Panc1 (cell line): Measurements from ENCODE around the gene SLC17A6. TPM values are rescaled to one million over a fixed set of nuclear protein-coding genes. Genes with fewer than 3 reads are reported as not detected.

Source experiments
- ATAC-seq: fragments of 200-7000 bp; cut with Tn5 transposase; 2 replicates; pipeline ENCODE4 v1.9.1; 2020; ENCODE audit warnings: mild to moderate bottlenecking, moderate library complexity
- BruUV-seq: library from RNA; stranded (reverse); fragments of 400-500 nt; replicated peaks from 2 replicates; lab custom pipeline; 2021; lab: Mats Ljungman, UMichigan
- CTCF ChIA-PET: fragments of 300-600 bp; sonication (Branson Sonifier 250); formaldehyde crosslinking; loops from one replicate; lab custom pipeline; 2022; ENCODE audit warnings: antibody characterized with exemption; lab: Charles Lee
- POLR2A ChIA-PET: fragments of 300-600 bp; sonication (Branson Sonifier 250); formaldehyde crosslinking; loops from one replicate; lab custom pipeline; 2022; ENCODE audit warnings: antibody characterized with exemption; lab: Charles Lee
- DNase-seq: peaks from one replicate; pipeline ENCODE4 v3.0.0-alpha.2; 2010; ENCODE audit warnings: low read depth, low spot score
- H3K27ac ChIP-seq: 2 replicates; pipeline ENCODE4 v1.5.1; 2011; ENCODE audit warnings: mild to moderate bottlenecking, low read length, inconsistent platforms
- H3K27me3 ChIP-seq: fragments of 200-500 bp; sonication (Bioruptor generic); 2 replicates; pipeline ENCODE4 v1.6.0; 2014; ENCODE audit warnings: low read length, inconsistent platforms; ENCODE audit not compliant: control insufficient read depth, insufficient read depth
- H3K36me3 ChIP-seq: fragments of 200-500 bp; sonication (Bioruptor generic); 2 replicates; pipeline ENCODE4 v1.5.1; 2014; ENCODE audit warnings: inconsistent platforms, mild to moderate bottlenecking, low read length, moderate library complexity; ENCODE audit not compliant: control insufficient read depth, insufficient read depth
- H3K4me1 ChIP-seq: 2 replicates; pipeline ENCODE4 v1.5.1; 2011; ENCODE audit warnings: inconsistent platforms, mild to moderate bottlenecking, low read length, moderate library complexity; ENCODE audit not compliant: control insufficient read depth, insufficient read depth
- H3K4me3 ChIP-seq, 2 experiments: 2 replicates each; pipeline ENCODE4 v1.5.1; 2011 to 2012; ENCODE audit warnings: low read depth in 2 of 2, low read length in 2 of 2, mild to moderate bottlenecking in 2 of 2, inconsistent platforms in 1 of 2, moderate library complexity in 1 of 2
- H3K9me3 ChIP-seq: fragments of 200-500 bp; sonication (Bioruptor generic); 2 replicates; pipeline ENCODE4 v1.5.1; 2014; ENCODE audit warnings: low read depth, mild to moderate bottlenecking, inconsistent platforms, low read length, moderate library complexity; ENCODE audit not compliant: control insufficient read depth, insufficient read depth
- CTCF ChIP-seq: fragments of 450-650 bp; IDR thresholded peaks from 2 replicates; pipeline ENCODE4 v1.5.1; 2017; ENCODE audit warnings: mild to moderate bottlenecking
- POLR2AphosphoS5 ChIP-seq: IDR thresholded peaks from 2 replicates; pipeline ENCODE4 v1.6.1; 2012; ENCODE audit warnings: mild to moderate bottlenecking, low read depth, low read length, moderate library complexity
- REST ChIP-seq, 2 experiments: IDR thresholded peaks; 2 replicates each; pipeline ENCODE4 v1.6.1; 2011 to 2012; ENCODE audit warnings: low read depth in 2 of 2, control low read depth in 1 of 2, low read length in 1 of 2, mild to moderate bottlenecking in 1 of 2, moderate library complexity in 1 of 2; ENCODE audit not compliant: insufficient read depth in 1 of 2
- SIN3A ChIP-seq: IDR thresholded peaks from 2 replicates; pipeline ENCODE4 v1.6.1; 2012; ENCODE audit warnings: low read depth, mild to moderate bottlenecking, low read length, moderate library complexity, borderline replicate concordance; ENCODE audit not compliant: insufficient read depth
- TCF7L2 ChIP-seq: IDR thresholded peaks from 2 replicates; pipeline ENCODE4 v1.6.1; 2011; ENCODE audit warnings: mild to moderate bottlenecking, low read depth, low read length, inconsistent platforms
- in situ Hi-C: cut with HindIII; loops from 2 replicates; pipeline ENCODE4 v1.10.0; 2016; ENCODE audit warnings: low sequenced_read_pairs, low pct_unique_long_range_greater_than_20kb
- intact Hi-C: fragments of 100-400 bp; cut with micrococcal nuclease; formaldehyde crosslinking; loops from one replicate; pipeline ENCODE4 v1.10.0; 2022; ENCODE audit not compliant: unreplicated experiment
- total RNA-seq: library from RNA; stranded (reverse); gene quantifications from one replicate; pipeline ENCODE4 v1.2.1, GENCODE V29; 2021; ENCODE audit not compliant: unreplicated experiment

Gene SLC17A6
- total RNA-seq, 1 experiment from 2014 or later: not detected

GRCh38 chr11:22331771-22332170, 6.4 kb upstream of the SLC17A6 start:
- TF ChIP-seq CTCF (peak; percentile 28; the same call in 1 of the 2 replicates), SIN3A (no peak), TCF7L2 (no peak), POLR2AphosphoS5 (no peak)
- no TSS peak for BruUV-seq
- ChIA-PET POLR2A (no interaction called here), CTCF (no interaction called here)
- in situ Hi-C loops (no loop called here), intact Hi-C loops (no loop called here)
- Histone ChIP-seq H3K9me3 (no peaks in the 10 kb centered on the region), H3K4me1 (no peaks in the 10 kb centered on the region), H3K36me3 (no peaks in the 10 kb centered on the region), H3K4me3 (no peak overlapping the region), H3K27ac (no peak overlapping the region), H3K27me3 (no peaks in the 10 kb centered on the region)
- DNase-seq: no peak
- no peak for ATAC-seq

- H3K4me1 ChIP-seq: no peaks in the 10 kb centered on the region
- no peak overlapping the region for H3K27ac ChIP-seq
- no peaks in the 10 kb centered on the region for H3K27me3 ChIP-seq
- in situ Hi-C loops: no loop called here
- ChIA-PET CTCF (no interaction called here), POLR2A (no interaction called here)
- BruUV-seq: no TSS peak
- ATAC-seq (no peak), DNase-seq (no peak)
- TF ChIP-seq SIN3A (no peak), REST (IDR thresholded peaks at IDR 0.05; ENCODE audit: insufficient read depth in 1 of 2, low read depth in 2 of 2, low read length in 1 of 2) (no peak), CTCF (no peak), TCF7L2 (no peak)
- no peak overlapping the region for H3K4me3 ChIP-seq
- intact Hi-C loops: no loop called here
- no peaks in the 10 kb centered on the region for H3K36me3 ChIP-seq
- no peaks in the 10 kb centered on the region for H3K9me3 ChIP-seq
These were observed 1.6 kb upstream of the SLC17A6 start for GRCh38 chr11:22336587-22336986.
